Stimulated activated CD4-positive, alpha-beta T cell treated with anti-CD3 and anti-CD28 coated beads, Interleukin-12 subunit alpha, Interleukin-12 subunit beta, amount 100 ng/mL, for 48 hours (primary cell): ENCODE measurements around the gene UBE2L5.

Experiments used
- DNase-seq, 3 donors: peaks; one replicate each; pipeline ENCODE4 v3.0.0-alpha.2; 2020; ENCODE audit warnings: low read depth in 2 of 3, low spot score in 1 of 3

The UBE2L5 gene

DNA sequence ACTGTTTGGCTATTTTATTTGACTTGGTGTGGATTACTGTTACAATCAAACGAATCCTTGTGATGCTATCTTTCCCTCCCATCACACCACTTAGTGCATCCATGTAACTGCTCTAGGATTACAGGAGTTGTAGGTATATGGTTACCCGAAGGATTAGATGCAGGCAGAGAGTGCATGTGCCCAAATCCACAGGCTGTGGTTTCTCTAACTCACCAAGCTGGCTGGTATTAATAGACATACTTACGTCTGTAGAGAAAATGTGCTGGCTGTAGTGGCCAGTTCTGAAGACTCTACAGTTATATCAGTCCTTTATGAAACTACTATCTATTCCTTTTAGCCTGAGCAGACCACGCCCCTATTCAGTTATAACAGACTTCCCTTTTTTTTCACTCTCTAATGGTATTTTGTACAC lies 44.6 kb downstream of the UBE2L5 start:
- no peak for DNase-seq

DNA sequence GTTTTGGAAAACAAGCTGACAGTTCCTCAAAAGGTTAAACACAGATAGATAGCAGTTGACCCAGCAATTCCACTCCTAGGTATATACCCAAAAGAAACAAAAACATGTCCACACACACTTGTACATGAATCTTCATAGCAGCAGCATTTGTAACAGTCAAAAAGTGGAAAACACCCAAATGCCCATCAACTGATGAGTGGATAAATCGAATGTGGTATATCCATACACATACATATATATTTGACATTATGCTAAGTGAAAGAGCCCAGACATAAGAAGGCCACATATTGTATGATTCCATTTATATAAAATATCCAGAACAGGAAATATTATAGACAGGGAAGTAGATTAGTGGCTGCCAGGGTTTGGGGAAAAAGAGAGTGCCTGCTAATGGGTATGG lies 51.4 kb downstream of the UBE2L5 start:
- DNase-seq, result no peak

DNA sequence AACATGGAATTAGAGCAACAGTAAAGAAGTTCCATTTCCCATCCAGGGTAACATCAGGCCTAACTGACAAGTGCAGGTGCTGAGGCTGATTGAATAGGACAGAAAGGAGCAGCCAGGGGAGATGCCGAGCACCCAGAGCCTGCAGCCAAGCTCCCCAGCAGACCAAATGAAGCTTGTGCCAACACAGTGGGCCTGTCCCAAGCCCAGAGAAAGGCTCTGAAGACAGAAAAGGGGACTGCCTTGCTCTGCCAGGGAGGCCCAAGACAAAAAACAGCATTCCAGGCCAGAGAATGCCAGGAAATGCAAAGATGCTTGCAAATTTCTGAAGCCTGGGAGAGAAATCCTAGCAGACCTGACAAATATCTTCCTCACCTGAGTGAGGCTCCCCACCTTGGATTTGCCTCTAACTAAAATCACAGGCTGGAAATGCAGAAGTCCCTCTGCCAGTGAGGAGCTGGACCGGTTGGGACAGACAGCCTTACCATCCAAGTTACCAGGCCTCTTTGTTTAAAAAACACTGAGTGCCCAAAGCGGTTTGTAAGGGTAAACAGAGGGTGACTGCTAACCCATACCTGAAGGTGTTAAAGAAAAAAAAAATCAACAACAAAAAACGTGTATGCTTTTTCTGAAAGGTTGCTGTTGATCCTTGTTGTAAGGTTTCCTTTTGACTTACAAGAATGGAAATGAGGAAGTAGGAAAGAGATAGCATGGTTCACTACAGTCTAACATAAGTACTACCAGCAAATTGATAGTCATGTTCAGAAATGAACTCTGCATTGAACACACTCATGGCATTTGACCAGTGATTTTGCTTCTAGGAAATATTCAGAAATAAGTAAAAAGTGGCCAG lies 55.3 kb downstream of the UBE2L5 start:
- DNase-seq, result no peak
